ENCODE results near the gene SDK2. TPM values are rescaled to one million over a fixed set of nuclear protein-coding genes. Genes with fewer than 3 reads are reported as not detected.
A peak's percentile ranks its signal among the peaks of the same experiment; 100 is the strongest.

SDK2 gene
- total and polyA plus RNA-seq, 2 experiments from 2014 or later: 0.74 to 5.1 TPM

- no peaks in the 10 kb centered on the region for H3K79me2 ChIP-seq (replicated peaks; ENCODE audit: insufficient read depth)
- no peak overlapping the region for H3K4me3 ChIP-seq
- no peak overlapping the region for H3K27ac ChIP-seq (ENCODE audit: low read depth)
- no peak for TF ChIP-seq ZNF114 (CRISPR knock-in tag; IDR thresholded peaks at IDR 0.05)
- no peak for TF ChIP-seq NANOG (IDR thresholded peaks at IDR 0.05; ENCODE audit: borderline replicate concordance)
- no peak for TF ChIP-seq ZNF331 (CRISPR knock-in tag; IDR thresholded peaks at IDR 0.05; ENCODE audit: low read depth)
- TF ChIP-seq CTCF (conservative IDR thresholded peaks at IDR 0.05; ENCODE audit: low read depth in 2 of 2): no peak
- TF ChIP-seq REST (IDR thresholded peaks at IDR 0.05; ENCODE audit: unreplicated experiment): no peak
- no peak for TF ChIP-seq POLR2AphosphoS5 (IDR thresholded peaks at IDR 0.05; ENCODE audit: low read depth)
- no peak for TF ChIP-seq CREB1 (CRISPR knock-in tag; IDR thresholded peaks at IDR 0.05; ENCODE audit: low read depth)
- no peak overlapping the region for H2AFZ ChIP-seq
- peaks cover 8% of the 10 kb centered on the region; the same call in 1 of the 2 replicates for H3K4me1 ChIP-seq (ENCODE audit: insufficient read depth)
- H4K20me1 ChIP-seq (replicated peaks; ENCODE audit: insufficient read depth): no peaks in the 10 kb centered on the region
- Mint-ChIP-seq H3K27ac (no peak overlapping the region), H3K4me3 (no peak overlapping the region), H3K36me3 (ENCODE audit: low read depth) (no peaks in the 10 kb centered on the region), H3K4me1 (peaks cover 28% of the 10 kb centered on the region), H3K9me3 (no peaks in the 10 kb centered on the region), H3K27me3 (ENCODE audit: insufficient read depth, low read depth, poor library complexity) (peaks cover 10% of the 10 kb centered on the region)
- DNase-seq (ENCODE audit: low spot score) (no peak), ATAC-seq (no peak)
- no peaks in the 10 kb centered on the region for H3K9me2 ChIP-seq (ENCODE audit: insufficient read depth)
- H3K36me3 ChIP-seq (ENCODE audit: insufficient read depth): no peaks in the 10 kb centered on the region
- H3K27me3 ChIP-seq (ENCODE audit: insufficient read depth): no peaks in the 10 kb centered on the region
- no peak overlapping the region for H3K4me2 ChIP-seq
- no peaks in the 10 kb centered on the region for H3F3A ChIP-seq (replicated peaks; ENCODE audit: low read depth)
These were observed 108.5 kb downstream of the SDK2 start for GRCh38 chr17:73535746-73536145.

GRCh38 chr17:73534209-73534909, 109.9 kb downstream of the SDK2 start:
- Histone ChIP-seq H3K4me1 (ENCODE audit: insufficient read depth) (peaks cover 8% of the 10 kb centered on the region; the same call in 1 of the 2 replicates), H3K27me3 (ENCODE audit: insufficient read depth) (no peaks in the 10 kb centered on the region), H3K27ac (ENCODE audit: low read depth) (no peak overlapping the region), H4K20me1 (replicated peaks; ENCODE audit: insufficient read depth) (no peaks in the 10 kb centered on the region), H3F3A (replicated peaks; ENCODE audit: low read depth) (no peaks in the 10 kb centered on the region), H3K4me2 (no peak overlapping the region), H3K4me3 (no peak overlapping the region), H3K36me3 (ENCODE audit: insufficient read depth) (no peaks in the 10 kb centered on the region), H3K79me2 (replicated peaks; ENCODE audit: insufficient read depth) (no peaks in the 10 kb centered on the region), H2AFZ (peak overlapping the region; percentile 92), H3K9me2 (ENCODE audit: insufficient read depth) (no peaks in the 10 kb centered on the region)
- ATAC-seq (no peak; the same call in 2 of the 3 replicates), DNase-seq (ENCODE audit: low spot score) (no peak)
- Mint-ChIP-seq H3K36me3 (ENCODE audit: low read depth) (no peaks in the 10 kb centered on the region), H3K4me1 (peaks cover 28% of the 10 kb centered on the region), H3K4me3 (no peak overlapping the region), H3K9me3 (no peaks in the 10 kb centered on the region), H3K27me3 (ENCODE audit: insufficient read depth, low read depth, poor library complexity) (peaks cover 10% of the 10 kb centered on the region), H3K27ac (peak overlapping the region; percentile 18; the same call in 1 of the 2 replicates)
- no peak for TF ChIP-seq POLR2AphosphoS5 (IDR thresholded peaks at IDR 0.05; ENCODE audit: low read depth)
- TF ChIP-seq JUNB (IDR thresholded peaks at IDR 0.05; ENCODE audit: unreplicated experiment): no peak
- no peak for TF ChIP-seq EZH2 (IDR thresholded peaks at IDR 0.05; ENCODE audit: low read depth, unreplicated experiment)
- TF ChIP-seq ETS1 (IDR thresholded peaks at IDR 0.05): no peak
- no peak for TF ChIP-seq ZNF331 (CRISPR knock-in tag; IDR thresholded peaks at IDR 0.05; ENCODE audit: low read depth)
- no peak for TF ChIP-seq CREB1 (CRISPR knock-in tag; IDR thresholded peaks at IDR 0.05; ENCODE audit: low read depth)
- no peak for TF ChIP-seq REST (IDR thresholded peaks at IDR 0.05; ENCODE audit: unreplicated experiment)
